ENCODE measurements around the gene CCNL1.
"Not testable (repeated sequence)": the region's sequence is repeated elsewhere in the genome, so short reads cannot be mapped to it uniquely, and the experiment has no call there.

Gene CCNL1

GRCh38 chr3:157104928-157105652 is 54.9 kb downstream of the CCNL1 start:
- no peak for DNase-seq (ENCODE audit: low read depth in 2 of 2, low spot score in 1 of 2)

- DNase-seq (ENCODE audit: low read depth in 2 of 2, low spot score in 1 of 2) = no peak
Measured at GRCh38 chr3:157104521-157104920, 55.4 kb downstream of the CCNL1 start.

- no peak for DNase-seq (ENCODE audit: low read depth in 2 of 2, low spot score in 1 of 2)
Measured at GRCh38 chr3:157103860-157104259, 56.1 kb downstream of the CCNL1 start.

- no peak for DNase-seq (ENCODE audit: low read depth in 2 of 2, low spot score in 1 of 2)
Measured at GRCh38 chr3:157103280-157103679, 56.7 kb downstream of the CCNL1 start.

- not testable (repeated sequence) for DNase-seq (ENCODE audit: low read depth in 2 of 2, low spot score in 1 of 2)
Measured at GRCh38 chr3:157102595-157102994, 57.4 kb downstream of the CCNL1 start.

- DNase-seq (ENCODE audit: low read depth in 2 of 2, low spot score in 1 of 2) = no peak
Measured at GRCh38 chr3:157102098-157102497, 57.8 kb downstream of the CCNL1 start.

GRCh38 chr3:157101486-157101885 is 58.5 kb downstream of the CCNL1 start:
- DNase-seq (ENCODE audit: low read depth in 2 of 2, low spot score in 1 of 2) = no peak

- DNase-seq (ENCODE audit: low read depth in 2 of 2, low spot score in 1 of 2) = no peak
Measured at GRCh38 chr3:157100608-157101396, 59.1 kb downstream of the CCNL1 start.

- DNase-seq (ENCODE audit: low read depth in 2 of 2, low spot score in 1 of 2) = no peak
Measured at GRCh38 chr3:157100096-157100477, 59.9 kb downstream of the CCNL1 start.

- DNase-seq (ENCODE audit: low read depth in 2 of 2, low spot score in 1 of 2) = no peak
Measured at GRCh38 chr3:157099326-157100095, 60.4 kb downstream of the CCNL1 start.

- DNase-seq (ENCODE audit: low read depth in 2 of 2, low spot score in 1 of 2) = no peak
Measured at GRCh38 chr3:157098823-157099185, 61.1 kb downstream of the CCNL1 start.

GRCh38 chr3:157098121-157098822 is 61.7 kb downstream of the CCNL1 start:
- DNase-seq (ENCODE audit: low read depth in 2 of 2, low spot score in 1 of 2) = no peak
